Activated CD4-positive, alpha-beta T cell treated with anti-CD3 and anti-CD28 coated beads for 1 hour (primary cell): Measurements from ENCODE around the gene STAT2.
"Not testable (repeated sequence)": the region's sequence is repeated elsewhere in the genome, so short reads cannot be mapped to it uniquely, and the experiment has no call there.

Experiments
- DNase-seq: peaks from one replicate; pipeline ENCODE4 v3.0.0-alpha.2; 2020

Gene STAT2

DNA sequence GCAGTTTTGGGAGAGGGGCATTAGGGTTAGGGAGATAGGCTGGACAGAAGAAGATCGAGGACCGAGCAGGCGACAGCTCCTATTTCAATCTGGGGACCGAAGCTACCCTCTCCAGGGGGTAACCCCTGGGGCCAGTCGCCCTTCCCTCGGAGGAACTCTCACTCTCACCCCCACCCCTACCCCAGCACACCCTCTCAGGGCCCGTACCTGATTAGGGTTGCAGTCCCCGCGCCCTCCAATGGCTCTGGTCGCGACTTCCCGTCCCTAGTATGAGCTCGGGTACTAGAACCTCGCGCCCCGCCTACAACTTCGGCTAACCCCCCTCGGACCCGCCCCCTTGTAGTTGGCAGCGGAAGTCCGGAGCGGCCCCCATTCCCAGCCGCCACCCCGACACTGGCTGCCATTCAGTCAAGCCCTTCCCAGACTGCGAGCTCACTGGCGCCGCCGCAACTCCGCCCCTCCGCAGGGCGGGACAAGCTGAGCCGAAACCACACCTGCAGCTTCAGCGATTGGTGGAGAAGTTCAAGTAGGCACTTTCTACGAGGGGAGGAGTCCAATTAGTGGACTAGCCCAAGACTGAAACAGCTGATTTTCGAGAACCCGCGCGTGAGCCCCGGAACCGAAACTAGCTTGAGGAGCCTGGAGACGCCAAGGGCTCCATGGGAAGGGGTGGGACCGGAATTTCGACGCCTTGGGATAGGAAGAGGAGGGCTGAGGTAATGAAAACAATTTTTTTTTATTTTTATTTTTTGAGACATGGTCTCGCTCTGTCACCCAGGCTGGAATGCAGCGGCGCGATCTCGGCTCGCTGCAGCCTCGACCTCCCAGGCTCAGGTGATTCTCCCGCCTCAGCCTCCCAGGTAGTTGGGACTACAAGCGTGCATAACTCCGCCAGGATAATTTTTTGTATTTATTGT lies at the start of gene STAT2:
Gene STAT2, minus strand, starts transcription at position 257 of the 917 bp plus-strand sequence. CDS start 3,536 bp downstream, outside the sequence.
- DNase-seq: peak; percentile 99

DNA sequence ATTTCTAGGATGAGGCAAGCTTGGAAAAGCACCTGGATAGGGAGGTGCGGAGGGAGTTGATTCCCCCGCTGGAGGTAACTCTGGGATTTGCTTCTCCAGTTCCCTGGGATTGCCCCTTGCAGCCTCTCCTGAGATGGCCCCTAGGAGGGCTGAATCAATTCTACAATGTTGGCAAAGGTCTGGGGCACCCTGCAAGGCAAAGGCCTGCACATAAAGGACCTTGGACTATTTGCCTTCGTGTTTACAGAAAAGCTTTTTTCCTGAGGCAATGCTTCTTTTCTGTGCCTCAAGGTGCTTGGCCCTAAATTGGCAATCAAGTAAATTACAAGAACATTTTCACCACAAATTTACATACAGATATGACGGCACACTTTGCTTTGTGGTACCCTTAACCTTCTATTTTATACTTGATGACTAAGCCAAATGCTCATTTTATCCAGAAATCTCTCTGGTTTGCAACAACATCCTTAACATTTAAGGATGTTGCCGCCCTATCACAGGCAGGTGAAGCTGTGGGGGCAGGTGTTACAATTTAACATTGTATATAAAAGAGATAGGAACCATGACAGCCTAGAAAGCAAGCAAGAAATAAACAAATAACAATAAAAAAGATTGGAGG lies 49.0 kb upstream of the STAT2 start:
- DNase-seq: no peak

DNA sequence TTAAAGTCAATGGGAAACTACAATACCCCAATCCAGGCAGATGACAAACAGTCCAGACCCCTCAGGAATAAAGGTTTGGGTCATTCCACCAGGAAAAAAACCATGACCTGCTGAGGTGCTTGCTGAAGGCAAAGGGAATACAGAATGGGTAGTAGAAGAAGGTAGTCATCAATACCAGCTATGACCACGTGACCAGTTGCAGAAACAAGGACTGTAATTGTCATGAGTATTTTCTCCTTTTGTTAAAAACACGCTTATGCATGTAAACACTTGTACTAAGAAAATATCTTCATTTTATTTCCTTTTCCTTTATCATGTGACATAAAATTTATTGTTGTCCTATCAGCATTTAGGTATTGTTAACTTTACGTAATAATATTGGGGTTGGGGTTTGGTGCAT lies 44.3 kb upstream of the STAT2 start:
- DNase-seq: not testable (repeated sequence)

DNA sequence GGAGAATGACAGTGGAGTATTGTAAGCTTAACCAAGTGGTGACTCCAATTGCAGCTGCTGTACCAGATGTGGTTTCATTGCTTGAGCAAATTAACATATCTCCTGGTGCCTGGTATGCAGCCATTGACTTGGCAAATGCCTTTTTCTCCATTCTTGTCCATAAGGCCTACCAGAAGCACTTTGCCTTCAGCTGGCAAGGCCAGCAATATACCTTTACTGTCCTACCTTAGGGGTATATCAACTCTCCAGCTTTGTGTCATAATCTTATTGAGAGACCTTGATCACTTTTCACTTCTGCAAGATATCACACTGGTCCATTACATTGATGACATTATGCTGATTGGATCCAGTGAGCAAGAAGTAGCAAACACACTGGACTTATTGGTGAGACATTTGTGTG lies 41.7 kb upstream of the STAT2 start:
- not testable (repeated sequence) for DNase-seq

DNA sequence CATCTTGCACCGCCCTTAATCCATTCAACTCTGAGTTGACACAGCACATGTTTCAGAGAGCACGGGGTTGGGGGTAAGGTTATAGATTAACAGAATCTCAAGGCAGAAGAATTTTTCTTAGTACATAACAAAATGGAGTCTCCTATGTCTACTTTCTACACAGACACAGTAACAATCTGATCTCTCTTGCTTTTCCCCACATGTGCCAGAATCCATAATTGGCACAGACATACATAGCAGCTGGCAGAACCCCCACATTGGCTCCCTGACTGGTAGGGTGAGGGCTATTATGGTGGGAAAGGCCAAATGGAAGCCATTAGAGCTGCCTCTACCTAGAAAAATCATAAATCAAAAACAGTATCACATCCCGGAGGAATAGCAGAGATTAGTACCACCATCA lies 41.2 kb upstream of the STAT2 start:
- DNase-seq: not testable (repeated sequence)

DNA sequence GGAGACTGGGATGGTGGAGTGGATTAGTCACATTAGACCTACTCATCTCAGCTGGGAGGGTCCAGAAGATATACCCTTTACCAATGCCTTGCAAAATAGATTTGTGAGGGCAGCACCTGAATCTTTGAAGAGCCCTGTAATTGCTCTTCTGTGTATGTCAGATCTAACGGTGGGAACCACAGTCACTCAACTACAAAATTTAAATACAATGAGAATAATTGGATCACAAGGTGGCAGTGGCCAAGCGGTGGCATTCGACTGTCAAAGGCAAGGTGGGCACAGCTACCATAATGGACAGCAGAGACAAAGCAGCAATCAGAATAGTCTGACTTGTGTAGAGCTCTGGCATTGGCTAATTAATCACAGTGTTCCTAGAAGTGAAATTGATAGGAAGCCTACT lies 39.6 kb upstream of the STAT2 start:
- DNase-seq: not testable (repeated sequence)

DNA sequence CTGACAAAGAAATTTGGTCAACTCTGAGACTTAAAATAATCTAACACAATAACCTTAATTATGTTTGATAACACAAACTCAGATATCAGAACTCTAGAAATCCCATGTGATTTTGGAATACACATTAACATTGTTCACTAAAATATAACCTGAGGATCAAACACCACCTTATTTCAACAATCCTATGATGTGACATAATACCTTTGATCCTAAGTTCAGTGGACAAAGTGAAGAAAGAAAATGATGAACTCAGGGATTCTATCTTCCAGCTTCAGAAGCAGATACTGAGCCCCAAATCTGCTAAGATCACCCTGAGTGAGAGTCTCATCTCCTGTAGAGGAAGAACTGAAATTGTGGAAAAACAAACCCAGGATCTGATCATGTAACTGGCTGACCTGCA lies 38.4 kb upstream of the STAT2 start:
- DNase-seq: no peak

DNA sequence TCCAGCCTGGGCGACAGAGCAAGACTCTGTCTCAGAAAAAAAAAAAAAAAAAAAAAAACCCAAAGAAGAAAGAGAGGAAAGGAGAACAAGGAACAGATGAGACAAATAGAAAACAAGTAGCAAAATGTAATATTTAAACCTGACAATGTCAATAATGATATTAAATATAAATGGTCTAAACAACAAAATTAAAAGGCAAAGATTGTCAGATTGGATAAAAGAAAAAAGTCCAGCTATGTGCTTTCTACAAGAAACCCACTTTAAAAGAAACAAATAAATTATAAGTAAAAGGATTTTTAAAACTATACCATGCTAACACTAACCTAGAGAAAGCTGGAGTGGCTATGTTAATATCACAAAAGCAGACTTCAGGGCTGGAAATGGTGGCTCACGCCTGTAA lies 32.4 kb upstream of the STAT2 start:
- DNase-seq: no peak

DNA sequence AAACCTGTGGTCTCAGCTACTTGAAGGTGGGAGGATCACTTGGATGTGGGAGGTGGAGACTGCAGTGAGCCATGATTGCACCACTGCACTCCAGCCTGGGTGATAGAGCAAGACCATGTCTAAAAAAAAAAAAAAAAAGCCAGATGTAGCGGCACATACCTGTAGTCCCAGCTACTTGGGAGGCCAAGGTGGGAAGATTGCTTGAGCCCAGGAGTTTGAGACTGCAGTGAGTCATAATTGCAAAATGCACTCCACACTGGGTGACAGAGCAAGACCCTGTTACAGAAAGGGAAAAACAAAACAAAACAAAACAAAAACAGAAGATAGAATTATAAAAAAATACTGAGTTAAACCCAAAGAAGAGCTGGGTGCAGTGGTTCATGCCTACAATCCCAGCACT lies 31.8 kb upstream of the STAT2 start:
- DNase-seq: no peak

DNA sequence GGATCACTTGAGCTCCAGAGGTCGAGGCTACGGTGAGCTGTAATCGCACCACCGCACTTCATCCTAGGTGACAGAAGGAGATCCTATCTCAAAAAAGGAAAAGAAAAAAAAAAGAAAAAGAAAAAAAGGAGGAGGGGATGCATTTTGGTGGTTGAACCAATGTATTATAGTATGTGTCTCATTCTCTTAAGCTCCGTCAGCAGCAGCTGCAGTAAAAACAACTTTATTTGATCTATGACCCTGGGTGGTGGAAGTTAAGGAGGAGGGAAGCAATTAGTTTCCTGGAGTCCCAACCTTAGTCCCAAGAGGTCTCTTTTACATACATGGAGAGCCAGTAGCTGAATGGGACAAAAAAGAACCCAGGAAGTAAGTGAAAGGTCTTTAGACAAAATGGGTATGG lies 29.5 kb upstream of the STAT2 start:
- DNase-seq: no peak

DNA sequence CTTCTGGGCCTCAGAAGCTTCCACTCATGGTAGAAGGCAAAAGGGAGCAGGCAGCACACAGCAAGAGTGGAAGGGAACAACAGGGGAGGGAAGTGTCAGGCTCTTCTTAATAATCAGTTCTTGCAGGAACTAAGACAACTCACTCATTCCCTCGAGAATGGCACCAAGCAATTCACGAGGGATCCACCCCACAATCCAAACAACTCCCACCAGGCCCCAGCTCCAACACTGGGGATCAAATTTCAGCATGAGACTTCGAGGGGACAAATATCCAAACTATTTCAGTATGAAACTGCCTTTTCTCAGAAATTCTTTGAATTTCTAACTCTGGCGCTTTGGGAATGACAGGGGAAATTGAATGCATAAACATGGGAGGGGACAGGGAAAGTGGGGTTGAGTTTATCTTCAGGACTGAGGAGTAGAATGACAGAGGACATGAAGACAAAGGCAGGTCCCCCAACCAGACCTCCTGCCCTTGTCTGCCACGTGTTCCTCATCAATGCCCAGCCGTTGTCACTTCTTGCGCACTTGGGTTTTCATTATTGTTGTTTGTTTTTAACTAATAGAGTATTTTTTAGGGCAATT lies 27.3 kb upstream of the STAT2 start:
- DNase-seq: no peak

DNA sequence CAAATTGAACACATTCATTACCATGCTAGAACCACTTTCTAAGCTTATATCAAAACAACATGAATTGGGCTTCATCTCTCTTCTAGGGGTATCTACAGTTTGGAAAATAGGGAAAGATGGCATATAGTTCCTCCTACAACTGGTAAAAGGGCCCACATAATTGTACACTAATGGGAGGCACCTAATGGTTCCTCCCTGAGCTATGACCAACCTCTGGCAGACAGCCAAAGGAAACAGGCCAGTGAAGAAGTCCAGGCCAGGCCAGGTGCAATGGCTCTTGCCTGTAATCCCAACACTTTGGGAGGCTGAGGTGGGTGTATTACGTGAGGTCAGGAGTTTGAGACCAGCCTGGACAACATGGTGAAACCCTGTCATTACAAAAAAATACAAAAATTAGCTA lies 26.0 kb upstream of the STAT2 start:
- no peak for DNase-seq

DNA sequence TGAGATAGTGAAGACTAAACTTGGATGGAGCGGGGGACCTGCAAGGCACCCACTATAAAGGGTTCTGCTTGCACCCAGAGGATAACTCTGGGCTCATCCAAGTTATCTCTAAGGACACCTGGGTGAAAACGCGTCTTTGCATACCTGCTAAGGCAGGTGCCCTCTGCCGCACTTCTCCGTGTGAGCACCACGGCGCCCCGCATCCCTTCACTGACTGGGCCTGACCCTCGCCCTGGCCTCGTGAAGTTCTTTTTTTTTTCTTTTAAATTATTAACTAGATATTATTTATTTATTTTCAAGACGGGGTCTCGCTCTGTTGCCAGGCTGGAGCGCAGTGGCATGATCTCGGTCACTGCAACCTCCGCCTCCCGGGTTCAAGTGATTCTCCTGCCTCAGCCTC lies 22.7 kb upstream of the STAT2 start:
- no peak for DNase-seq

DNA sequence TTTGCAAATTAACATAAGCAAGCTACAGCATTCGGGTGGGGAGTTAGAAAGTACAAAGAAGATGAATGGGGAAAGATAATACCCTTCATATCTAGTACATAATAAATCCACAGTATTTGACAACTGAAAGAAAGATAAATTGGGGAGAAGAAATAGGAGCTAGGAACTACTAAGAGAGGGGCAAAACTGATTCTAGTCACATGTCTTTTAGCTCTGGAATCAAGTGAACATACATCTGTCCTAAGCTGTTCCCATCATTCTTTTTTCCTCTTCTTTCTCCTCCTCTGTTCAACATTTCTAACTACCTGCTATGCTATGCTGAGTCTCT lies 18.0 kb upstream of the STAT2 start:
- no peak for DNase-seq

DNA sequence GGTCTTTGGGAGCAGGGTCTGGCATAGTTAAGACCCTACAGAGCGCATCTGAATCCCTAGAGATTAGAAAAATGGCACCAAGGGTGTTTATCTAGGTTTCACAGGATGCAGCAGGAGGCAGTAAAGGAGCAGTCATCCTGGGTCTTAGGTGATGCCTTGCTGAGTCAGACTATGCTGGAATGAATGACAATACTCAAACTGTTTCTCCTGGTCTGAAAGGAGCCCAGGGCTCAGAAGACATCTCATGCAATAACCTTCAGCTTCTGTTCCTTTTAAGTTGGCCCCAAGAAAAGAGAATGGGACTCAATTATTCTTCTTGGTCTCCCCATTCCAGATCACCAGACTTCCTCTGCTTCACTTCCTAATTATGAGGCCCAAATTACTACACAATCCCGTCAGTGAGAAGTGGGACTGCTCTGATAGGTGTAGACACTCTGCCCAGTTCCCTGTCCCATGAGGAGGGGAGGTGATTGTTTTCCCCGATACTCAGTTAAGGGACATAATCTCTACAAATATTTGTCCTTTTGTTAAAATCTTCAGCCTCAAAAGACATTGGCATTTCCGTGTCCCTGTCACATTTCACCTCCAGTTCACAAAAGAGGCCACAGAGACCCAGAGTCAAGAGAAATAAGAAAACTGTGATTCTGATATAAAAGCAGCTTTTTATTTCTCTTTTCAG lies 17.5 kb upstream of the STAT2 start:
- no peak for DNase-seq

DNA sequence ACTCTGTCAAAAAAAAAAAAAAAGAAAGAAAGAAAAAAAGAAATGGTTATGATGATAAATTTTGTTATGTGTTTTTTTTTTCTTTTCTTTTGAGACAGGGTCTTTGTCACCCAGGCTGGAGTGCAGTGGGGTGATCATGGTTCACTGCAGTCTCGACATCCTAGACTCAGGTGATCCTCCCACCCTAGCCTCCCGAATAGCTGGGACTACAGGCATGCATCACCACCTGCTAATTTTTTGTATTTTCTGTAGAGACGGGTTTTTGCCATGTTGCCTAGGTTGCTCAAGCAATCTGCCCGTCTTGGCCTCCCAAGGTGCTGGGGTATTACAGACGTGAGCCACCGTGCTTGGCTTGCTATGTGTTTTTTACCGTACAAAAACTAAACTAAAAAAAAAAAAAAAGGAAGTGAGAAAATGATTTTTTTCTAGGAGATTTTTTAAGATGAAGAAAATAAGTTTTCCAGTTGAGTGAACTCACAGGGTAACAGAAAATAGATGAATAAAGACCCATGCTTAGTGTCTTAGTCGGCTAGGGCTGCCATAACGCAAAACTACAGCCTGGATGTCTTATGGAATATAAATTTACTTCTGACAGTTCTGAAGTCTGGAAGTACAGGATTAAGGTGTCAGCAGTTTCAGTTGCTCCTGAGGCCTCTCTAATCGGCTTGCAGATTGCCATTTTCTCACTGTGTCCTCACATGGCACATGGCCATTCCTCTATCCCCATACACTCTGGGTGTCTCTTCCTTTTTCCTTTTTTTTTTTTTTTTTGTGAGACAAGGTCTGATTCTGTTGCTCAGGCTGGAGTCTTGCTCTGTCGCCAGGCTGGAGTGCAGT lies 15.9 kb upstream of the STAT2 start:
- no peak for DNase-seq

DNA sequence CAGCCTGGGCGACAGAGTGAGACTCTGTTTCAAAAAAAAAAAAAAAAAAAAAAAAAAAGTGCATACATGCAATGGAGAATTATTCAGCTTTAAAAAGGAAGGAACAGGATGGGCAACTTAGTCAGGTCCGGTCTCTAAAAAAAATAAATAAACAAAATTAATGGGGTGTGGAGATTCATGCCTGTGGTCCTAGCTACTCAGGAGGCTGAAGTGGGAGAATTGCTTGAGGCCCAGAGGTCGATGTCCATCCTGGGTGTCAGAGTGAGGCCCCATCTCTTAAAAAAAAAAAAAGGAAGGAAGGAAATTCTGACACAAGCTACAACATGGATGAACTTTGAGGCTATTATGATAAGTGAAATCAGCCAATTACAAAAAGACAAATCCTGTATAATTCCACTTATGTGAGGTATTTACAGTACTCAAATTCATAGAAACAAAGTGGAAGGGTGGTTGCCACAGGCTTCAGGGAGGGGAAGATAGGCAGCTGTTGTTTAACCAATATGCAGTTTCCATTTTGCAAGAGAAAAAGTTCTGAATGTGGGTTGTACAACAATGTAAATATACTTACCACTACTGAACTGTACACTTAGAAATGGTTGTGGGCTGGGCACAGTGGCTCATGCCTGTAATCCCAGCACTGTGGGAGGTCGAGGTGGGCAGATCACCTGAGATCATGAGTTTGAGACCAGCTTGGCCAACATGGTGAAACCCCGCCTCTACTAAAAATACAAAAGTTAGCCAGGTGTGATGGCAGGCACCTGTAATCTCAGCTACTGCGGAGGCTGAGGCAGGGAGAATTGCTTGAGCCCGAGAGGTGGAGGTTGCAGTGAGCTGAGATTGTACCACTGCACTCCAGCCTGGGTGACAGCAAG lies 15.1 kb upstream of the STAT2 start:
- DNase-seq: no peak

DNA sequence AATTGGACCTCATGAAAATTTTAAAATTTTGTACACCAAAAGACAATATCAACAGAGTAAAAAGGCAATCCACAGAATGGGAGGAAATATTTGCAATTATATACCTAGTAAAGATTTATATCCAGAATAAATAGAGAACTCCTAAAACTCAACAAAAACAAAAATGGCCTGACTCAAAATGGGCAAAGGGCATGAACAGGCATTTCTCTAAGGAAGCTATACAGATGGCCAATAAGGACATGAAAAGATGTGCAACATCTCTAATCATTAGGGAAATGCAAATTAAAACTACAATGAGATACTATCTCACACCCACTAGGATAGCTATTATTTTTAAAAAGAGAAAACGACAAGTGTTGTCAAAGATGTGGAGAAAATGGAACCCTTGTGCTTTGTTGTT lies 13.6 kb upstream of the STAT2 start:
- DNase-seq: no peak

DNA sequence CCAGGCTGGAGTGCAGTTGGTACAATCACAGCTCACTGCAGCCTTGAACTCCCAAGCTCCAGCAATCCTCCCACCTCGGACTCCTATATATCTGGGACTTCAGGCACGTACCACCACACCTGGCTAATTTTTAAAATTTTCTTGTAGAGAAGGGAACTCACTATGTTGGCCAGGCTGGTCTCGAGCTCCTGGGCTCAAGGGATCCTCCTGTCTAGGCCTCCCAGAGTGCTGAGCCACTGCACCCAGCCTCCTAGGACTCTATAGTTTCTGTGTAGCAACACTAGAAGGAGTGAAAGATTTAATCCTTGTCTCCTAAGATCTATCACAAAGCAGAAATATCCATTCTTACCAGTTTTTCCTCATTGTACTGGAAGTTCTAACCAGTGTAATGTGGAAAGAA lies 7.0 kb upstream of the STAT2 start:
- no peak for DNase-seq

DNA sequence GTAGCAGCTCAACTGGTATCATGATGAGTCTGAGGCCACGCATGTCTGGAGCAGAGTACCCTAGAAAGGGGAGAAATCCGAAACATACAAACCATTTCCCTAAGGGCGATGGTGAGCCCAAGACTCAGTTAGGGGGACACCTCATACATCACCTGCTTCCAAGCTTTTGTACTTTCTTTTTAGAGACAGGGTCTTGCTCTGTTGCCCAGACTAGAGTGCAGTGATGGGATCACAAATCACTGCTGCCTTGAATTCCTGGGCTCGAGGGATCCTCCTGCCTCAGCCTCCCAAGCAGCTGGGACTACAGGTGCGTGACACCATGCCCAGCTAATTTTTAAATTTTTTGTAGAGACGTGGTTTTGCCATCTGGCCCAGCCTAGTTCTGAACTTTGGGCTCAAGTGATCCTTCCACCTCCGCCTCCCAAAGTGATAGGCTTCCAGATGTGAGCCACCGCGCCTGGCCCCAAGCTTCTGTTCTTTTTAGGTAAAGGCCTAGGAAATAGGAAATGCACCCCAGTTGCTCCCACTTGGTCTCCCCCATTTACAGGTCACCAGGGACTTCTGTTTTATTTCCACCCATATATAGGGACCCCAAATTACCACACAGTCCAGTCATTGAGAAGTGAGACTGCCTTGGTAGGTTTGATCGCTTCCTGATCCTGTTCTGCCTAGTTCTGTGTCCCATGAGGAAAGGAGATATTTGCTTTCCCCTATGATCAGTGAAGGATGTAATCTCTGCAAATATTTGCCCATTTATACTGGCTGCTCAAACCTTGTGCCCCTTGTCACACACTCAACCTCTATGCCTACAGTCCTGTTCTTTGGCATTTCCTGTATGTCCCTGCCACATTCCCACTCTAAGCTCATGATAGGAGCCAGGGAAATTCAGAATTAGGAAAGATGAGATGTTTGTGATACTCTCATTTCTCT lies 2.5 kb upstream of the STAT2 start, which contains the start of gene APOF:
Gene APOF, minus strand, starts transcription at position 728 of the 930 bp plus-strand sequence. Its CDS starts 112 bp downstream, at position 616.
- no peak for DNase-seq
